ENCODE measurements around the gene NPTN. TPM values are rescaled to one million over a fixed set of nuclear protein-coding genes. Genes with fewer than 3 reads are reported as not detected.

Gene NPTN
- total RNA-seq, 3 donors from 2014 or later (not counting 1 experiment from before 2014, with no cell fraction given), result 37.9 to 46.9 (median 46.4) TPM

DNA sequence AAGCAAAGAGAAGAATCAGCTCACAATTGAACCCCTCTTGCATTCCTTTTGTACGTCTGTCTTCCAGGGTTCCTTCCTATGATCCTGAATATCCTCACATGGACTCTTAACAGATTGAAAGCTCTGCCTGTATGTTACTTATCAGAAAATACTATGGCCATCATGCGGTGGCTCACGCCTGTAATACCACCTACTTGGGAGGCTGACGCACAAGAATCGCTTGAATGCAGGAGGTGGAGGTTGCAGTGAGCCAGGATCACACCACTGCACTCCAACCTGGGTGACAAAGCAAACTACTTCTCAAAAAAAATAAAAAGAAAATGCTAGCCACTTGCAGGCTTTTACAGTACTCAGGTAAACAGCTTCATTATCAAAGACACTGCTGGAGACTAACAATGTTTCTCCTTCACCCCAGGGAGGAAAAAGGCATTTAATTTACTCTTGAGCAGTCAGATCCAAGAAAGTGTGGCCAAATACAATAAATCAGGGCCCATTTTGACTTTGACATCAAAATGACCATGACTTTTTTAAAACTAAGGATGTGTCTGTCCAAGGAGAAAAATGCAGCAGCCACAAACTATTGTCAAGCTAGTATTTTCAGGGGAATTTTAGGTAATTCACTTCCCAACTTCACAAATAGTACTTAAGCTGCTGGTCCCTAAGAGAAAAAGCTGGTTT is 27.3 kb downstream of the NPTN start:
- WGBS (ENCODE audit: insufficient coverage), result 93% methylated on average over 5 of the region's 5 CpGs
- Mint-ChIP-seq H3K27ac (no peak overlapping the region), H3K4me1 (peaks cover 13 to 22% of the 10 kb centered on the region in 2 donors), H3K4me3 (no peak overlapping the region), H3K9me3 (no peaks in the 10 kb centered on the region), H3K27me3 (ENCODE audit: low read depth in 2 of 2) (no peaks in the 10 kb centered on the region), H3K36me3 (no peaks in the 10 kb centered on the region)
- TF ChIP-seq, protein P1, sequence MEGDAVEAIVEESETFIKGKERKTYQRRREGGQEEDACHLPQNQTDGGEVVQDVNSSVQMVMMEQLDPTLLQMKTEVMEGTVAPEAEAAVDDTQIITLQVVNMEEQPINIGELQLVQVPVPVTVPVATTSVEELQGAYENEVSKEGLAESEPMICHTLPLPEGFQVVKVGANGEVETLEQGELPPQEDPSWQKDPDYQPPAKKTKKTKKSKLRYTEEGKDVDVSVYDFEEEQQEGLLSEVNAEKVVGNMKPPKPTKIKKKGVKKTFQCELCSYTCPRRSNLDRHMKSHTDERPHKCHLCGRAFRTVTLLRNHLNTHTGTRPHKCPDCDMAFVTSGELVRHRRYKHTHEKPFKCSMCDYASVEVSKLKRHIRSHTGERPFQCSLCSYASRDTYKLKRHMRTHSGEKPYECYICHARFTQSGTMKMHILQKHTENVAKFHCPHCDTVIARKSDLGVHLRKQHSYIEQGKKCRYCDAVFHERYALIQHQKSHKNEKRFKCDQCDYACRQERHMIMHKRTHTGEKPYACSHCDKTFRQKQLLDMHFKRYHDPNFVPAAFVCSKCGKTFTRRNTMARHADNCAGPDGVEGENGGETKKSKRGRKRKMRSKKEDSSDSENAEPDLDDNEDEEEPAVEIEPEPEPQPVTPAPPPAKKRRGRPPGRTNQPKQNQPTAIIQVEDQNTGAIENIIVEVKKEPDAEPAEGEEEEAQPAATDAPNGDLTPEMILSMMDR (IDR thresholded peaks at IDR 0.05), result no peak
- intact Hi-C loops (cut with micrococcal nuclease), result no loop called here
- ATAC-seq (no peak), DNase-seq (no peak)
- H3K4me1 ChIP-seq (ENCODE audit: control insufficient read depth, insufficient read depth, low read length), result peaks cover 11% of the 10 kb centered on the region
- no peak overlapping the region for H3K27ac ChIP-seq (ENCODE audit: low read length)
- no peaks in the 10 kb centered on the region for H3K36me3 ChIP-seq (ENCODE audit: control insufficient read depth, insufficient read depth, low read length)
- H3K4me3 ChIP-seq (ENCODE audit: low read length), result no peak overlapping the region
- H3K9me3 ChIP-seq (ENCODE audit: control insufficient read depth, insufficient read depth, low read length), result no peaks in the 10 kb centered on the region
- H3K27me3 ChIP-seq (ENCODE audit: control insufficient read depth, insufficient read depth, low read length), result no peaks in the 10 kb centered on the region

DNA sequence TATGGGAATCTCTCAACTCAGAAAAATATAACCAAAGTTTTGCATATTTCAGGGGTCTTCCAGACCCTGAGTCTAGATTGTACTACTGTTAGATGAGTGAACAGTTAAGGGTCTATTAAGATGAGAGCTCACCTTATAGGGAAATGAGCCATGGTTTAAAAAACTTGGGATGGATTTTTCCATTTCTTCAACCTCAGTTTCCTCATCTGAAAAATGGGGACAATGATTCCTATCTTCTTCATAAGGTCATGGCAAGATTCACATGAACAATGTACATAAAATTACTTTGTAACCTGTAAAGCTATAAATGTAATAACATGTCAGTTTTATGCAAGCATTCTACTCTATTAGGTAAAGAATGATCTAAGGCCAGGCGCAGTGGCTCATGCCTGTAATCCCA is 28.7 kb downstream of the NPTN start:
- TF ChIP-seq, protein P1 (IDR thresholded peaks at IDR 0.05), result no peak
- Mint-ChIP-seq H3K9me3 (no peaks in the 10 kb centered on the region), H3K27ac (no peak overlapping the region), H3K27me3 (ENCODE audit: low read depth in 2 of 2) (no peaks in the 10 kb centered on the region), H3K36me3 (no peaks in the 10 kb centered on the region), H3K4me3 (no peak overlapping the region), H3K4me1 (peaks cover 17 to 27% of the 10 kb centered on the region in 2 donors)
- H3K4me3 ChIP-seq (ENCODE audit: low read length), result no peak overlapping the region
- intact Hi-C loops (cut with micrococcal nuclease), result no loop called here
- no peaks in the 10 kb centered on the region for H3K27me3 ChIP-seq (ENCODE audit: control insufficient read depth, insufficient read depth, low read length)
- no peak for ATAC-seq
- WGBS (ENCODE audit: insufficient coverage), result 100% methylated on average over 1 of the region's 1 CpG
- H3K36me3 ChIP-seq (ENCODE audit: control insufficient read depth, insufficient read depth, low read length), result no peaks in the 10 kb centered on the region
- no peaks in the 10 kb centered on the region for H3K9me3 ChIP-seq (ENCODE audit: control insufficient read depth, insufficient read depth, low read length)
- peaks cover 11% of the 10 kb centered on the region for H3K4me1 ChIP-seq (ENCODE audit: control insufficient read depth, insufficient read depth, low read length)
- H3K27ac ChIP-seq (ENCODE audit: low read length), result no peak overlapping the region
- no peak for DNase-seq

DNA sequence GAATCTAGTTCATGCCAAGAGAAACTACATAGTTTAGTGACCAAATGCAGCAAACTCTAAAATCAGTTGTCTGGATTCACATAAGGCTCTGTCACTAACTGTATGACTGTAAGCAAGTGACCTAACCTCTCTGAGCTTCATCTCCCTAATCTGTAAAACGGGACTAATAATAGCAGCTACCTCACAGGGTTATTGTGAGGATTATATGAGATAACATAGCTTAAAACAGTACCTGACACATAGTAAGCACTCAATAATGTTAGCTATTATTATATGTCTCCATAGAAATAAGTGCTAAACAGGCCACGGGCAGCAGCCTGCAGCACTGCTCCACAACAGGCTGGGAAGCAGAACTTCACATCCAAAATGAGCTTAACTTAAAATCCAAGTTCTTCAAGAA is 30.2 kb downstream of the NPTN start:
- Mint-ChIP-seq H3K4me1 (peaks cover 32 to 34% of the 10 kb centered on the region in 2 donors), H3K4me3 (no peak overlapping the region), H3K27ac (no peak overlapping the region), H3K36me3 (no peaks in the 10 kb centered on the region), H3K9me3 (no peaks in the 10 kb centered on the region), H3K27me3 (ENCODE audit: low read depth in 2 of 2) (no peaks in the 10 kb centered on the region)
- Histone ChIP-seq H3K4me3 (ENCODE audit: low read length) (no peak overlapping the region), H3K4me1 (ENCODE audit: control insufficient read depth, insufficient read depth, low read length) (peaks cover 11% of the 10 kb centered on the region), H3K27me3 (ENCODE audit: control insufficient read depth, insufficient read depth, low read length) (no peaks in the 10 kb centered on the region), H3K27ac (ENCODE audit: low read length) (no peak overlapping the region), H3K36me3 (ENCODE audit: control insufficient read depth, insufficient read depth, low read length) (no peaks in the 10 kb centered on the region), H3K9me3 (ENCODE audit: control insufficient read depth, insufficient read depth, low read length) (no peaks in the 10 kb centered on the region)
- TF ChIP-seq, protein P1 (IDR thresholded peaks at IDR 0.05), result no peak
- WGBS (ENCODE audit: insufficient coverage), result 100% methylated on average over 1 of the region's 2 CpGs
- intact Hi-C loops (cut with micrococcal nuclease), result no loop called here
- ATAC-seq (no peak), DNase-seq (no peak)

DNA sequence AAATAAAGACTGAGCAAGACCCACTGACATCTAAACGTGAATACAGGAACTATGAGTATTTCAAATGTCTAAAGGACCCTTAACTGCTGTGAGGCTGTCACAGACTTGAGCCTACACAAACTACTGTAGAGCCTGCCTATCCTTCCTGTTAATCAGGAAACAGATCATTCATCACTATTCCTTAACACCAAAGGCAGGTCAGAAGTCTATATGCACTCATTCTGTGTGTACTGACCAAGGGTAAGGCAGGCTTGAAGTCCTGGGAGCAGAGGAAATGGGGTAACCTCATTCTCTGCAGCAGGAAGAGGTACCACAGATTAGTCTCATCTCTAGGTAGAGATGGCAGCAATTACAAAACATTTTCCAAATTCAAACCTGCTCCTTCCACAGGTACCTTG is 30.7 kb downstream of the NPTN start:
- peaks cover 30 to 34% of the 10 kb centered on the region in 2 donors for H3K4me1 Mint-ChIP-seq
- no peak for DNase-seq
- no peaks in the 10 kb centered on the region for H3K36me3 ChIP-seq (ENCODE audit: control insufficient read depth, insufficient read depth, low read length)
- TF ChIP-seq, protein P1 (IDR thresholded peaks at IDR 0.05), result no peak
- intact Hi-C loops (cut with micrococcal nuclease), result no loop called here
- H3K9me3 ChIP-seq (ENCODE audit: control insufficient read depth, insufficient read depth, low read length), result no peaks in the 10 kb centered on the region
- WGBS (ENCODE audit: insufficient coverage), result 8% methylated on average over 1 of the region's 1 CpG
- no peak overlapping the region for H3K4me3 Mint-ChIP-seq
- peak; percentile 30 to 52 (median 31) for ATAC-seq
- no peak overlapping the region for H3K27ac ChIP-seq (ENCODE audit: low read length)
- H3K27me3 ChIP-seq (ENCODE audit: control insufficient read depth, insufficient read depth, low read length), result no peaks in the 10 kb centered on the region
- no peak overlapping the region for H3K4me3 ChIP-seq (ENCODE audit: low read length)
- H3K27me3 Mint-ChIP-seq (ENCODE audit: low read depth in 2 of 2), result no peaks in the 10 kb centered on the region
- H3K27ac Mint-ChIP-seq, result no peak overlapping the region
- peaks cover 11% of the 10 kb centered on the region for H3K4me1 ChIP-seq (ENCODE audit: control insufficient read depth, insufficient read depth, low read length)
- H3K36me3 Mint-ChIP-seq, result no peaks in the 10 kb centered on the region
- H3K9me3 Mint-ChIP-seq, result no peaks in the 10 kb centered on the region
